ENCODE measurements around the gene STX1A.
A peak's percentile ranks its signal among the peaks of the same experiment; 100 is the strongest.

Gene STX1A

GRCh38 chr7:73706126-73707044 is 13.1 kb downstream of the STX1A start:
- DNase-seq, result no peak

DNA sequence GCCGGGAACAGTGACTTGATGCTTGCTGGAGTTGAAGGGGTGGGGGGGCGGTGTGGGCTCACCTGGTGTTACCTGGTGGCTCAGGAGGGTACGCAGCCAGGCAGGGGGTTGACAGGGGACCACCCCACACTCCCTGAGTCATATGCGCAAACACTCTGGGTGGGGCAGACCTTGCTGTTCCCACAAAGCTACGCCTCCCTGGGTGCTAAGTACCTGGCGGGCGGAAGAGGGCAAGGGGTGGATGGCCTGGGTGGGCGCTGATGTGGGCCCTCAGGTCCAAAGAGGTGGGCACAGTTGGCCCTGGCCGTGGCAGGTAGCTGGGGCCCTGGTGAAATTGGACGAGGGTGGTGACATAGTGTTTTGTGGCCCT is 13.9 kb downstream of the STX1A start:
- DNase-seq, result no peak

DNA sequence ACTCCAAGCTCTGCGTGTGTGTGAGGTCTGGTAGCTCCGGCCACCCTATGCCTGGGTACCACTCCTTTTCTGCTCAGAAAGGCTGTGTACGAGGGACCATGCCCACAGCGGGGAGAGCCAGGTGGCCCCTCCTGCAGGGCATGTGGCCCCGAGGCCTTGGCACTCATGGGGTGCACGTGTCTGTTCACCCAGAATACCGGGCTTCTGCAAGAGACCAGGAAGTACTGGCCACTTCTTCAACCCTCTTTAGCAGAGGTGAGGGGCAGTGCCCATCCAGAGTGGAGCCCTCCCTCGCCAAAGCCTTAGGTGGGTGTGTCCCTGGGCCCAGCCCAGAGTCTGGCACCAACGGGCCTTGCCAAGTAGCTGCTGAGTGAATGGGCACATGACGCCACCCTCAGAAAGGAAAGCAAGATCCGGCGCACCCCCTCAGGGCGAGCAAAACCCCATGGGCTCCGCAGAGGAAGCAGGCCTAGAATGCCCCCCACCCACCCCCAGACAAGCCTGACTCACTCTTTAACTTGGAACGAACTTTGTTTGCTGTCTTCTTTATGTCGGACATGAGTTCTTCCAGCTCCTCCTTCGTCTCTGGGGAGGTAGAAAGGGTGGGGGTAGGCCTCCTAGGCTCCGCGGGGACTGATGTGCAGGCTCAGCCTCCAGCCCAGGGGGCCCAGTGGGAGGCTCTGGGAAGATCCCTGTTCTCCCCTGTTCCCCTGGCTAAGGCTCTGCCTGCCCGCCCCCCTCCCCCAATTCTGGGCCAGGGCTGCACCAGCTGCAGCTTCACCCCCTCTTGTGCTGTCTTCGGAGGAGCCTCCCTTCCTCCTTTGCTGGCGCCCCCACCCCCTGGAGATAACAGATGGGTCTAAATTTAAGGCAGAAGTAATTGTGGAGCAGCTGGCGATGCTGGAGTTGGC is 14.6 kb downstream of the STX1A start:
- DNase-seq, result no peak

DNA sequence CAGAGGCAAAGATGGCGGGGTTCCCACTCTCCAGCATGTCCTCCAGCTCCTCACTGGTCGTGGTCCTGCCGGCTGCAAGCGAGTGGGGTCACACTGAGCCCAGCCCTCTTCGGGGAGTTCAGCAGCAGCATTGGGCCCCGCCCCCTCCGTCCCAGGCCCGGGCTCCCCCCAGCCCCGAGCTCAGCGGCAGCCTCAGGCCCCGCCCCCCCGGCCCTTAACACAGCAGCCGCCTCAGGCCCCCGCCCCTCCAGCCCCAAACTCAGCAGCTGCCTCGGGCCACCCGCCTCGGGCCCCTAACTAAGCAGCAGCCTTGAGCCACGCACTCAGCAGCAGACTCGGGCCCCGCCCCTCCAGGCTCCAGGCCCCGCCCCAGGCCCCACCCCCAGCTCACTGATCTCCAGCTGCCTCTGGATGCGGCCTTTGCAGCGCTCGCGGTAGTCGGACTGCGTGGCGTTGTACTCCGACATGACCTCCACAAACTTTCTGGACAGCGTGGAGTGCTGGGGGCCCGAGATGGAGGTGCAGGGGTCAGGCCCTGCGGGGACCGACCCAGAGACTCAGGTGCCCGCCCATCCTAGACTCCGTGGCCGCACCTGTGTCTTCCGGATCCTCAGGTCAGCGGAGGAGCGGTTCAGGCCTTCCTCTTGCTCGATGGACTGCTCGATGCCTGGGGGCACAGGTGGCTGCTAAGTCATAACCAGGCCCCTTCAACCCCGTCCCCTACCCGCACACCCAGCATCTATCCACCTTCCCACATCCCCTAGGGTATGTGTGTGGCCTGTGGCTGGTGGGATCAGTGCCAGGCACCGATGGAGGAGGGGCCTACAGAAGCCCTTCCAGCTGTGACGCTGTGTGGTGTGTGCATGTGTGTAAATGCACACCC is 15.5 kb downstream of the STX1A start:
- no peak for DNase-seq

GRCh38 chr7:73703225-73703624 is 16.2 kb downstream of the STX1A start:
- no peak for DNase-seq

DNA sequence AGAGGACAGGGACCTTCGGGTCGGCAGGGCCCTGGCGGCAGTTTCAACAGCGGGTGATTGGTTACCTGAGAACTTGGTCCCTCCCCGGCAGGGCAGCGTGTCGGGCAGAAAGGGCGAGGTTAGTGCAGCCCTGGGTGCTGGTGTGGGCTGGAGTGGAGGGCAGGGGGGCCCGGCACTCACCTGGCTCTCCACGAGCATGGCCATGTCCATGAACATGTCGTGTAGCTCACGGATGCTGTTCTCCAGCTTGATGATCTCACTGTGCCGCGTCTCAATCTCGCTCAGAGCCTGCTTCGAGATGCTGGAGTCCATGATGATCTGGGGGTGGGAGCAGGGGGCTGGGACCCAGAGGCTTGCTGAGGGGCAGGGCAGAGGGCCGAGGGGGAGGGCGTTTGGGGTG is 16.8 kb downstream of the STX1A start:
- no peak for DNase-seq

- DNase-seq, result no peak
Measured at GRCh38 chr7:73702226-73702625, 17.2 kb downstream of the STX1A start.

GRCh38 chr7:73701357-73701995 is 18.0 kb downstream of the STX1A start:
- no peak for DNase-seq

- no peak for DNase-seq
Measured at GRCh38 chr7:73700581-73701134, 18.8 kb downstream of the STX1A start.

DNA sequence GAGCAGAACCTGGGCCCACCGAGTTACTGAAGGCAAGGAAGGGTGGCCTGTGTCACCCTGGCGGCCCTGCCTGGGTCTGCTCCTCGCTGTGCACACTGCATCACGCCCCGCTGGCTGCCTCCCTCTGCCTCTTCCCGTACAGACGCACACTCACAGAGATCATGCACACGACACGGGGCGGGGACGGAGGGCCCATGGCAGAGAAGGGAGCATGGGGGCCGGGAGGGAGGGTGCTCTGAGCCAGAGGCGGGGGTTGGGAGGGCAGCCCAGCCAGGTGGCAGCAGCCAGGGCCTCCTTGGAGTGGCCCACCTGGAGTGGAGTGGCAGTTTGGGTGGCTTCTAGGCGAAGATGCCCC is 19.4 kb downstream of the STX1A start:
- no peak for DNase-seq

DNA sequence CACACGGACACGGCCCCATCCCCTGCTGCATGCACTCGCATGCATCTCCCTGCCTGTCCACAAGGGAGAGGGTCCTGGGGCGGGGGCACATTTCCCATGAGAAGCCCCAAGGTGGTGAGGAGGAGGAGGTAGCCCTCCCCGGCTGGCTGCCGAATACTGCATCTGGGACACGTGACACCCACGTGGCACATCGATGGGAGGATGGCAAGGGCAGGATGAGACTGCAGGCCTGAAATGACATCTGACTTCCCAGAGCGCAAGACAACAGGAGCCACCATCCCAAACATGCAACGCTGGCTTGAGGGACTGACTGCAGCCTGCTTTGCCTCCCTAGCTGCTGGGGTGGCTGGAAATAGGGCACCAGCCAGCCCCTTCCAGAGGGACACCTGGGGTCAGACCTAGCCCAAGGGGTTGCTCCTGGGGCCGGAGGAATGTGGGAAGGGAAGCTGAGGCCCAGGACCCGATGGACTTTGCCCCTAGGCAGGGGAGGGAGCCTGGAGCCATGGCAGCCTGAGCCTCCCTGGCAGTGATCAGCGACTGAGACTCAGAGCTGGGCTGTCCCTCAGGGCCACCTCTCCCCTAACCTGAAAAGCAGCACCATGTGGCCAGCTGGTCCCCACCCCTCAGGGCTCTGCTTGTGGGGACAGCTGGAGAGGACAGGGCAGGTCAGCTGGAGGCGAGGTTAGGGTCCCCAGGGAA is 19.9 kb downstream of the STX1A start:
- DNase-seq, result no peak

GRCh38 chr7:73698410-73698809 is 21.1 kb downstream of the STX1A start:
- no peak for DNase-seq

DNA sequence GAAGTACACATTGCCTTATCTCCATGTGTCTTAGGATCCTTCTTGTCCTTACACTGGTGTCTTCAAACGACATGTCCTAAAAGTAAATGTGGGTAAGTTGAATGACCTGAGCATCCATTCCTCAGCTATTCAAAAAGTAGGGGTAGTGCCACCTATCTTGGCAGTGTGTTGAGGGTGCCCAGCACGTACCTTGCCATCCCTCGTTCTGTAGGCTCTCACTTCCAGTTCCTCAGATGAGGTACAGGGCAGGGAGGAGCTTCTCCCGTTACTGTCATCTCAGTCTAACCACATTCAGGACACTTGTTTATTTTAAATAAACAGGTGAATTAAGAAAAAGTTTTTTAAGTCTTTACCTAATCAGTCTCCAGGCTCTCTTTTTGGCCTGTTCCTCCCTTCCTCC is 23.1 kb downstream of the STX1A start:
- DNase-seq, result no peak

GRCh38 chr7:73690646-73691045 is 28.8 kb downstream of the STX1A start:
- no peak for DNase-seq

DNA sequence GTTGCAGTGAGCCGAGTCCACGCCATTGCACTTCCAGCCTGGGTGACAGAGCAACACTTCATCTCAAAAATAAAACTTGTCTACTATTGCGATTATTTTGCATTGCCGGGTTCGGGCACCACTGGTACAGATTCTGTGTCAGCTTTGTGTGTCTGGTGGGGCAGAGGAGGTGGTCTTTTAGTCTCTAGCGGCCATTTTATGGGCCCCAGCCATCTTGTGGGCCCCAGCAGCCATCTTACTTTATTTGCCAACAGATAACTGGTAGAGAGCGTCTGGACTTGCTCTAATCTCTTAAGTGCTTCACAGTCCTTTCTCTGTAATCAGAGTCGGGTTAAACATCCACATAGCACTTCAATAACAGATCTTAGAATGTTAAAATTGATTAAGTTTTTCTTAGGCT is 31.2 kb downstream of the STX1A start:
- DNase-seq, result no peak

GRCh38 chr7:73685311-73685710 is 34.2 kb downstream of the STX1A start:
- no peak for DNase-seq

DNA sequence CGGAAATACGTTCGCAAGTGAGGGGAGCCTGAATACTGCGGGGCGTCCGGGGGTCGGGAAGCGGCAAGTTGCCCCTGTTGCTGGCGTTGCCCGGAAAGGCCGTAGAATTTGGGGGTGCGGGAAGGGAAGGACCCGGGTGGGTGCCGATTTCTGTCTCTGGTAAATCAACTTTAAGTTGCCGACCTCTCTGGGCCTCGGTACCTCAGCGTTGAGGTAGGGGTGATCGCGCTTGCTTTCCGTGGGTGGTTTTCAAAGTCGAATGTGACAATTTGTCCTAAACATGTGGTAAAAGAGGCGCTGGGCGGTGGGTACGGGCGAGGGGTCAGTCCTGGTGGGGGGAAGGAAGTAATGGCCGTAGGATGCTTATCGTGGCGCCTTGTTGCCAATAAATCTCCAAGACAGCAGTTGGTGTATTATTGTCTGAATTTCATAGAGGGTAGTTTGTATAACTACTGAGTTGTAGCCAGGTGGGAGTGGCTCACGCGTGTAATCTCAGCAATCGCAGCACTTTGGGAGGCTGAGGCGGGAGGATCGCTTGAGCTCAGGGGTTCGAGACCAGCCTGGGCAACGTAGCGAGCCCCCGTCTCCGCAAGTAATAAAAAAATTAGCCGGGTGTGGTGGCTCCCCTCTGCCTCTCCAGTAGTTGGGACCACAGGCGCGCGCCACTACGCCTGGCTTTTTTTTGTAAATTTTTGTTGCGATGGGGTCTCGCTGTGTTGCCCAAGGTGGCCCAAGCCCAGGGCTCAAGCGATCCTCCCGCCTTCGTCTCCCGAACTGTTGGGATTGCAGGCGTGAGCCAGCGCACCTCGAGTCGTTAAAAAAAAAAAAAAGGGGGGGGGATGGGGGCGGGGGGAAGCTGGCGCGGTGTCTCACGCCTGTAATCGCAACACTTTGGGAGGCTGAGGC is 35.4 kb downstream of the STX1A start:
- DNase-seq, result no peak

- peak; percentile 92 for DNase-seq
Measured at GRCh38 chr7:73683056-73683787, 36.2 kb downstream of the STX1A start, which contains the start of the genes BUD23 and DNAJC30. TSS of gene BUD23 (plus strand) at chr7:73683597. CDS start at chr7:73683626, 29 bp downstream. TSS of gene DNAJC30 (minus strand) at chr7:73683453. CDS start at chr7:73683423, 30 bp downstream.

DNA sequence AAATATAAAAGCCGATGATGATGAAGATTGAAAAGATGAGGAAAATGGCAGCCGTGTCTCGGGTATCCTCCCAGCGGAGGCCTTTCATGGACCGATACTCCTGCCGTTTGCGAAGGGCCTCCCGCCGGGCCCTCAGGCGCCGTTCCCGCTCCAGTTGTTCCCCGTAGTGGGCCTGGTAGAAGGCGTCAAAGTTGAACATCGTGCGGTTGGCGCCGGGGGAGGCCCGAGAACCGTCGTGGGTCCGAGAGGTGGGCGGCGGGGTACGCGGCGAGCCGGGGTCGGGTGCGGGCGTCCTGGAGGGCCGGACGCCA is 36.8 kb downstream of the STX1A start:
- DNase-seq, result no peak

- no peak for DNase-seq
Measured at GRCh38 chr7:73681031-73681430, 38.4 kb downstream of the STX1A start.

Measured in NCI-H774 (cell line).